NB4 (cell line): ENCODE measurements around the gene NDRG3.
"Not testable (repeated sequence)": the region's sequence is repeated elsewhere in the genome, so short reads cannot be mapped to it uniquely, and the experiment has no call there.

Experiments used
- DNase-seq: peaks from one replicate; pipeline ENCODE4 v3.0.0; 2010; ENCODE audit warnings: low read depth
- H3K4me3 ChIP-seq: one replicate; pipeline ENCODE4 v1.5.1; 2011; ENCODE audit warnings: mild to moderate bottlenecking, low read depth, low read length, moderate library complexity
- MYC ChIP-seq: IDR thresholded peaks from 2 replicates; pipeline ENCODE4 v1.6.1; 2011; ENCODE audit warnings: low read depth, low read length
- POLR2A ChIP-seq: IDR thresholded peaks from 2 replicates; pipeline ENCODE4 v1.6.1; 2011; ENCODE audit warnings: mild to moderate bottlenecking; ENCODE audit not compliant: insufficient read length; ENCODE audit errors: extremely low read depth
- TF ChIP-seq, protein P1 (sequence below): IDR thresholded peaks from one replicate; pipeline ENCODE4 v1.5.1; 2012; ENCODE audit warnings: low read depth, low read length
- TF ChIP-seq, protein P2 (sequence below): IDR thresholded peaks from 2 replicates; pipeline ENCODE4 v1.6.1; 2011; ENCODE audit warnings: low read depth, low read length

Gene NDRG3

DNA sequence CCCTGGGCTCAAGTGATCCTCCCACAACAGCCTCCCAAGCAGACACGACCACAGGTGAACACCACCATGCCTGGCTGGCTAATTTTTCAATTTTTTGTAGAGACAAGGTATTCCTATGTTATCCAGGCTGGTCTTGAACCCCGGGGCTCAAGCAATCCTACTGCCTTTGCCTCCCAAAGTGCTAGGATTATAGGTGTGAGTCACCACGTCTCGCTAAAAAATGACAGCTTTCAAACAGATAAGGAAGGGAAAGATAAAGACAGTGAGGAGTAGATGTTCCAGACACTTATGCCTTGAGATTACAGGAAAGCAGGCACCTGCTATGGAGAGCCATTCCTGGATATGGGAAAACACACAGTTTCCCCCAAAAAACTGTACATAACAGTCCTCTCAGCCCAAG is 58.9 kb downstream of the NDRG3 start:
- DNase-seq = no peak
- TF ChIP-seq, protein P1, sequence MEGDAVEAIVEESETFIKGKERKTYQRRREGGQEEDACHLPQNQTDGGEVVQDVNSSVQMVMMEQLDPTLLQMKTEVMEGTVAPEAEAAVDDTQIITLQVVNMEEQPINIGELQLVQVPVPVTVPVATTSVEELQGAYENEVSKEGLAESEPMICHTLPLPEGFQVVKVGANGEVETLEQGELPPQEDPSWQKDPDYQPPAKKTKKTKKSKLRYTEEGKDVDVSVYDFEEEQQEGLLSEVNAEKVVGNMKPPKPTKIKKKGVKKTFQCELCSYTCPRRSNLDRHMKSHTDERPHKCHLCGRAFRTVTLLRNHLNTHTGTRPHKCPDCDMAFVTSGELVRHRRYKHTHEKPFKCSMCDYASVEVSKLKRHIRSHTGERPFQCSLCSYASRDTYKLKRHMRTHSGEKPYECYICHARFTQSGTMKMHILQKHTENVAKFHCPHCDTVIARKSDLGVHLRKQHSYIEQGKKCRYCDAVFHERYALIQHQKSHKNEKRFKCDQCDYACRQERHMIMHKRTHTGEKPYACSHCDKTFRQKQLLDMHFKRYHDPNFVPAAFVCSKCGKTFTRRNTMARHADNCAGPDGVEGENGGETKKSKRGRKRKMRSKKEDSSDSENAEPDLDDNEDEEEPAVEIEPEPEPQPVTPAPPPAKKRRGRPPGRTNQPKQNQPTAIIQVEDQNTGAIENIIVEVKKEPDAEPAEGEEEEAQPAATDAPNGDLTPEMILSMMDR = no peak
- TF ChIP-seq POLR2A (no peak), MYC (no peak)
- TF ChIP-seq, protein P2, sequence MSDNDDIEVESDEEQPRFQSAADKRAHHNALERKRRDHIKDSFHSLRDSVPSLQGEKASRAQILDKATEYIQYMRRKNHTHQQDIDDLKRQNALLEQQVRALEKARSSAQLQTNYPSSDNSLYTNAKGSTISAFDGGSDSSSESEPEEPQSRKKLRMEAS = no peak
- no peak overlapping the region for H3K4me3 ChIP-seq

DNA sequence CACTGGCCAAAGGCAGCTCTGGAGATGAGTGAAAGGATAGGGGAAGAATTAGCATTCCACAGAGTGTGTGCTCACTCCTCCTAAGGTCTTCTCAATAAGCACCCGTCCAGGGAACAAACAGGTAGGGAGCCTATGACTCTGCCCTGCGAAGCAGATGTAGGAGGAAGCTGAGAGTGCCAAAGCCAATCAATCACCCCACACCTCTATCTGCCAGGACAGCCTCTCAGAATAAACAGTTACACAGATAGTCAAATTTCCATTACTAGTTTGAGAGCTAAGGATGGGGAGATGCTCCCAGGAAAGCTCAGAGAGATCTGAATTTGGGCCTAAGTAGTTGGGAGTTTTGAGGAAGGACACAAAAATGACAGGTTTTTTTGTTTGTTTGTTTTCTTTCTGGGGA is 59.4 kb downstream of the NDRG3 start:
- no peak overlapping the region for H3K4me3 ChIP-seq
- DNase-seq = no peak
- no peak for TF ChIP-seq POLR2A
- TF ChIP-seq, protein P1 = no peak
- TF ChIP-seq, protein P2 = no peak
- no peak for TF ChIP-seq MYC

DNA sequence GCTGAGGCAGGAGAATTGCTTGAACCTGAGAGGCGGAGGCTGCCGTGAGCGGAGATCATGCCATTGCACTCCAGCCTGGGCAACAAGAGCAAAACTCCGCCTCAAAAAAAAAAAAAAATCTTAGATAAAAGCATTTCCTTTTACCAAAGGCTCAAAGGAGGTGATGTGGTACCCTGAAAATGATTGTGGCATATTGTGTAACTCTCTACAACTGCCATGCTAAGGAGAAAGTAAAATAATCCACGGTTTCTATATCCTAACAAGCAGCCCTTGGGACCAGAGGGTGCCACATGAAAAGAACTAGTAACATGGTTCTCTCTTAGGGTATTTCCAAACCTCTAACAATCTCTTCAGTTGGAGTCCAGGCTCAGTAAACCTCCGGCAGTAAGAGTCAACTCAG is 61.1 kb downstream of the NDRG3 start:
- peak; percentile 18 for DNase-seq
- TF ChIP-seq, protein P2 = no peak
- TF ChIP-seq, protein P1 = no peak
- TF ChIP-seq MYC (no peak), POLR2A (no peak)

DNA sequence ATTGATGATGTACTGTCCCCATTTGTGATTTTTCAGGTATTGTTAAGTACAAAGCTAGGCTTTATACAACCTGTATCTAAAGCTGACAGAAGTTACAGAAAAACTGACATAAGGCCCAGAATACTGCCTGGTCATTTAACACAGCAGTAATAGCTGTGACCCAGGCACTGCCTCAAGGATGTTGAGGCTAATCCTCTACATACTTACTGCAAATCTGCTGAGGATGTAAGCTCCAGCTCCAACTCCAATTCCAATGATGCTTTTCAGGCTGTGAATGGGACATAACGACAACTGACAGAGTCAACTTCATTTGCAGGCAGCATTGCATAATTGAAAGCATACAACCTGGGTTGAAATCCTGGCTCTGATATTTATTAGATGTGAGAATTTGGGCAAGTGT is 63.6 kb downstream of the NDRG3 start:
- no peak overlapping the region for H3K4me3 ChIP-seq
- DNase-seq = no peak
- TF ChIP-seq, protein P1 = no peak

More for the DNA sequence above, 61.1 kb downstream of the NDRG3 start:
- H3K4me3 ChIP-seq = no peak overlapping the region

DNA sequence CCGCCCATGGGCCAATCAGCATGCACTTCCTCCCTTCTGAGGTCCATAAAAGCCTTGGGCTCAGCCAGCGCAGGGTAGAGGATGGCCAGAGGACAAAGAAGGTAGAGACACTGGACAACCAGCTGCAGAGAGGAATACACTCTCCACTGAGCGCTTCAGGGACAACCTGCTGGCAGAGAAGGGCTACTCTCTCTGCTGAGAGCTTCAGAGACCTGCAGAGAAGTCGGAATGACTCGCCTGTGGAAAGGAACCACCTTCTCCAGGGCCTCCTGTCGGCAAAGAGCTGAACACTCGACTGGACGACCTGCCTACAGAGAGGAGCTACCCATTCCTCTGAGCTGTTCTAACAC is 68.5 kb downstream of the NDRG3 start:
- no peak for DNase-seq
- TF ChIP-seq MYC (no peak), POLR2A (no peak)
- TF ChIP-seq, protein P2 = no peak
- TF ChIP-seq, protein P1 = no peak
- no peak overlapping the region for H3K4me3 ChIP-seq

DNA sequence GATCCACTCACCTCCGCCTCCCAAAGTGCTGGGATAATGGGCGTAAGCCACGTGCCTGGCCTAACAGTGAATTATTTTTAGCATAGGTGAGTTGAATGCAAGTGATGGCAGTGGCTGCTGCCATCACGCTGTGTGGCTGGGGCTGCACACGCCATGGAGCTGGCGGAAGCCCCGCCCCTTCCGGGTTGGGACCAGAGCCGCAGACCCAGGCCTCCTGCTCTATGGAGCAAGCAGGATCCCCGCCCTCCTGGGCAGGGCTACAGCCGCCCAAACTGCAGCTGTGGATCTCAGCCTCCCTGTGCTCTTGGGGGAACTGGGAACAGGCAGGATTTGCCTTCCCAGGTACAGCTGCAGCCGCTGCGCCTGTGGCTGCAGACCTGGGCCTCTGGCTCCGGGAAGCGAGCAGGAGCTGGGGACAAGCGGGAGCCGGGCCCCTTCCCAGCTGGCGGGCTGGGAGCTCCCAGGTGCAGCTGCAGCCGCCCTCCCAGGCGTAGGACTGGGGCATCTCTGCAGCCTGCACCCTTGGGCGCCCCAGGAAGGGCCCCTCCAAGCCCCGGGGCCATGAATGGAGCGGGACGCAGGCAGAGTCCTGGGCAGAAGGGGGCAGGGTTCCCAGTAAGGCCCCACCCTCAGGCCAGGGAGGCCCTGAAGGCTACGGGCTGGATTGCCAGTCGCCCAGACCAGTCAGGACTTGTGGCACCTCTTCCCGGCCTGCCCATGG is 69.0 kb downstream of the NDRG3 start:
- TF ChIP-seq, protein P2 = no peak
- TF ChIP-seq, protein P1 = no peak
- TF ChIP-seq POLR2A (no peak), MYC (no peak)
- H3K4me3 ChIP-seq = no peak overlapping the region
- no peak for DNase-seq

DNA sequence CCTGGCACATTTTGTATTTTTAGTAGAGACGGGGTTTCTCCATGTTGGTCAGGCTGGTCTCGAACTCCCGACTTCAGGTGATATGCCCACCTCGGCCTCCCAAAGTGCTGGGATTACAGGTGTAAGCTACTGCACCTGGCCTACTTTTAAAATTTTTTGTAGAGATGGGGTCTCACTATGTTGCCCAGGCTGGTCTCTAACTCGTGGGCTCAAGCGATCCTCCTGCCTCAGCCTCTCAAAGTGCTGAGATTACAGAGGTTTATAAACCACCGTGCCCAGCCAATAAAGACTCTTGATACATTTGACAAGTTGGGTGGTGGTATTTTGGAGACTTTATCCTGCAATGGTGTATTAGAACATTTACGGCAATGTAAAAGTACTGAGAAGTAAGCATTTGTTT is 70.3 kb downstream of the NDRG3 start:
- DNase-seq, H3K4me3 ChIP-seq: not testable (repeated sequence)
